Neural progenitor cell (in vitro differentiated cells): ENCODE data around the gene NFE2L2. TPM values are rescaled to one million over a fixed set of nuclear protein-coding genes. Genes with fewer than 3 reads are reported as not detected.
"Not testable (repeated sequence)": the region's sequence is repeated elsewhere in the genome, so short reads cannot be mapped to it uniquely, and the experiment has no call there.

Experiments
- DNase-seq: peaks from one replicate; pipeline ENCODE4 v3.0.0-alpha.2; 2016; ENCODE audit warnings: low spot score
- H2AFZ ChIP-seq: fragments of 200-600 bp; sonication (generic); replicated peaks from 2 replicates; pipeline ENCODE4 v1.6.1; 2016; ENCODE audit warnings: antibody characterized with exemption
- H3F3A ChIP-seq: fragments of 200-600 bp; sonication (generic); 2 replicates; pipeline ENCODE4 v1.6.1; 2016; ENCODE audit warnings: antibody characterized with exemption, low read depth
- H3K27ac ChIP-seq: fragments of 200-600 bp; sonication (generic); 2 replicates; pipeline ENCODE4 v1.5.1; 2016; ENCODE audit warnings: mild to moderate bottlenecking
- H3K27me3 ChIP-seq: fragments of 200-600 bp; sonication (generic); 2 replicates; pipeline ENCODE4 v1.6.1; 2016; ENCODE audit warnings: mild to moderate bottlenecking, moderate library complexity
- H3K36me3 ChIP-seq: fragments of 200-600 bp; sonication (generic); 2 replicates; pipeline ENCODE4 v1.5.1; 2016
- H3K4me1 ChIP-seq: fragments of 200-600 bp; sonication (generic); 2 replicates; pipeline ENCODE4 v1.6.1; 2016; ENCODE audit warnings: mixed run types
- H3K4me2 ChIP-seq: fragments of 200-600 bp; sonication (generic); 2 replicates; pipeline ENCODE4 v1.6.1; 2016
- H3K4me3 ChIP-seq: fragments of 200-600 bp; sonication (generic); 2 replicates; pipeline ENCODE4 v1.5.1; 2016
- H3K79me2 ChIP-seq: fragments of 200-600 bp; sonication (generic); 2 replicates; pipeline ENCODE4 v1.6.1; 2016; ENCODE audit warnings: low read depth
- H3K9ac ChIP-seq: fragments of 200-600 bp; sonication (generic); 2 replicates; pipeline ENCODE4 v1.6.1; 2016
- H3K9me3 ChIP-seq: fragments of 200-600 bp; sonication (generic); 2 replicates; pipeline ENCODE4 v1.5.1; 2016; ENCODE audit warnings: low read depth
- H4K20me1 ChIP-seq: fragments of 200-600 bp; sonication (generic); 2 replicates; pipeline ENCODE4 v1.6.1; 2016; ENCODE audit warnings: low read depth
- H3K27ac Mint-ChIP-seq: 3 replicates; pipeline ENCODE4 v1.8.0; 2021; ENCODE audit warnings: mixed read lengths
- H3K27me3 Mint-ChIP-seq: 2 replicates; pipeline ENCODE4 v1.8.0; 2022; ENCODE audit warnings: low read depth, mild to moderate bottlenecking, inconsistent platforms, moderate library complexity, mixed read lengths; ENCODE audit not compliant: insufficient read depth
- H3K36me3 Mint-ChIP-seq: 3 replicates; pipeline ENCODE4 v1.8.0; 2021; ENCODE audit warnings: mixed read lengths
- H3K4me1 Mint-ChIP-seq: 3 replicates; pipeline ENCODE4 v1.8.0; 2021; ENCODE audit warnings: mixed read lengths
- H3K4me3 Mint-ChIP-seq: 3 replicates; pipeline ENCODE4 v1.8.0; 2021; ENCODE audit warnings: mild to moderate bottlenecking, moderate library complexity, mixed read lengths
- H3K9me3 Mint-ChIP-seq: 3 replicates; pipeline ENCODE4 v1.8.0; 2020; ENCODE audit warnings: mixed read lengths
- CTCF ChIP-seq: fragments of 200-600 bp; sonication (generic); IDR thresholded peaks from 2 replicates; pipeline ENCODE4 v1.5.1; 2017; ENCODE audit warnings: antibody characterized with exemption, mild to moderate bottlenecking
- EZH2 ChIP-seq: fragments of 200-600 bp; sonication (generic); IDR thresholded peaks from 2 replicates; pipeline ENCODE4 v1.6.1; 2017; ENCODE audit warnings: antibody characterized with exemption, mild to moderate bottlenecking, moderate library complexity
- EZH2phosphoT487 ChIP-seq: fragments of 200-600 bp; sonication (generic); IDR thresholded peaks from 2 replicates; pipeline ENCODE4 v1.6.1; 2017; ENCODE audit warnings: antibody characterized with exemption
- total RNA-seq: library from RNA; depleted of rRNA; stranded (reverse); fragments of >200 nt; gene quantifications from 2 replicates; pipeline ENCODE4 v1.2.3, GENCODE V29; 2015; ENCODE audit warnings: low replicate concordance

NFE2L2 gene
- total RNA-seq, 1 donor from 2014 or later, result 17.7 TPM

DNA sequence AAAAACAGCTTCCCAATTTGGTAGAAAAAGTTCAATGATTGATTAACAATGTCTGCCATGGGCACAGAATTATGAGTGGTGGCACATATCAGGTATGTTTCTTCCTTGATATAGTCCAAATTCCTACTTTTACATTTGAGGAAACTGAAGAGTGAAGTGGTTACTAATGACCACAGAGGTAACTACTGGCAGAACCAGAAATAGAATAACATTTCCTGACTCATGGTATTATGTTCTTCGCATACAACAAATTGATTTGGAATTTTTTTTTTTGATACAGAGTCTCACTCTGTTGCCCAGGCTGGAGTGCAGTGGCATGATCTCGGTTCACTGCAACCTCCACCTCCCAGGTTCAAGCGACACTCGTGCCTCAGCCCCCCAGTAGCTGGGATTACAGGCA lies 6.0 kb upstream of the NFE2L2 start:
- peaks cover 8% of the 10 kb centered on the region for H3F3A ChIP-seq
- H3K4me2 ChIP-seq, result no peak overlapping the region
- H3K4me3 ChIP-seq, result no peak overlapping the region
- Mint-ChIP-seq H3K4me3 (no peak overlapping the region), H3K27me3 (no peaks in the 10 kb centered on the region), H3K27ac (no peak overlapping the region), H3K4me1 (peaks cover 10% of the 10 kb centered on the region), H3K9me3 (no peaks in the 10 kb centered on the region), H3K36me3 (no peaks in the 10 kb centered on the region)
- H3K9ac ChIP-seq, result no peak overlapping the region
- no peak for DNase-seq
- H3K4me1 ChIP-seq, result peaks cover 12% of the 10 kb centered on the region
- H3K27ac ChIP-seq, result no peak overlapping the region
- H2AFZ ChIP-seq, result no peak overlapping the region
- TF ChIP-seq EZH2phosphoT487, result no peak
- TF ChIP-seq CTCF, result no peak
- no peak for TF ChIP-seq EZH2
- H3K36me3 ChIP-seq, result no peaks in the 10 kb centered on the region
- H3K79me2 ChIP-seq, result no peaks in the 10 kb centered on the region
- H3K27me3 ChIP-seq, result no peaks in the 10 kb centered on the region
- no peaks in the 10 kb centered on the region for H3K9me3 ChIP-seq
- H4K20me1 ChIP-seq, result no peaks in the 10 kb centered on the region

GRCh38 chr2:177268901-177269300 lies 4.4 kb upstream of the NFE2L2 start:
- TF ChIP-seq EZH2phosphoT487 (no peak), CTCF (no peak), EZH2 (no peak)
- Histone ChIP-seq H3K27ac (no peak overlapping the region), H3K36me3 (no peaks in the 10 kb centered on the region), H3K9me3 (no peaks in the 10 kb centered on the region), H3K9ac (no peak overlapping the region), H3F3A (peaks cover 20% of the 10 kb centered on the region), H4K20me1 (no peaks in the 10 kb centered on the region), H3K4me3 (no peak overlapping the region), H3K4me1 (peaks cover 13% of the 10 kb centered on the region), H2AFZ (no peak overlapping the region), H3K79me2 (no peaks in the 10 kb centered on the region), H3K27me3 (no peaks in the 10 kb centered on the region), H3K4me2 (no peak overlapping the region)
- peaks cover 14% of the 10 kb centered on the region for H3K4me1 Mint-ChIP-seq
- no peak for DNase-seq
- no peaks in the 10 kb centered on the region for H3K36me3 Mint-ChIP-seq
- H3K27me3 Mint-ChIP-seq, result peaks cover 3% of the 10 kb centered on the region
- H3K27ac Mint-ChIP-seq, result no peak overlapping the region
- H3K9me3 Mint-ChIP-seq, result no peaks in the 10 kb centered on the region
- no peak overlapping the region for H3K4me3 Mint-ChIP-seq

DNA sequence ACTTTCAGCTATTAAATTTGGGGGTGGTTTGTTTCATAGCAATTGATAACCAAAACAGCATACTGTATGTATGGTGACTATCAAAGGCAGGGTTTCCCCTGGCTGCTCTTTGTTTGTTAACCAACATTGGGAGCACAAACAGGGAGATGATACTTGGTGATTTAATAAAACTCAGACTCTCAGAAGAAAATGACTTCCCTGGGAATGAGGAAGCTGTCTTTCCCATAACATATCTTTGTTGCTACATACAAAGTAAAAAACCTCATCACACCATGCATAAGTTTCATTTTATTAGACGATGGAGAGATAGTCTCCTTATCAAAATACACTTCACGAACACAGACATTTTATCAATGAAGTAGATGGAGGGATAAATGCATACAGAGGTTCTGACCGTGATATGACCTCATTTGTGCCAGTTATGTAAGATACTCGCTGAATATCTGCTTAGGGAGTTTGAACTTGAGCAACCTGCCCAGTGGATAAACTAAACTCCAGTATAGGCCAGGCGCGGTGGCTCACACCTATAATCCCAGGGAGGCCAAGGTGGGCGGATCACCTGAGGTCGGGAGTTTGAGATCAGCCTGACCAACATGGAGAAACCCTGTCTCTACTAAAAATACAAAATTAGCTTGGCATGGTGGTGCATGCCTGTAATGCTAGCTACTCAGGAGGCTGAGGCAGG lies 3.8 kb upstream of the NFE2L2 start:
- H3K27me3 Mint-ChIP-seq, result peaks cover 3% of the 10 kb centered on the region
- Histone ChIP-seq H4K20me1 (no peaks in the 10 kb centered on the region), H3K36me3 (no peaks in the 10 kb centered on the region), H2AFZ (no peak overlapping the region), H3K27me3 (no peaks in the 10 kb centered on the region), H3K9ac (no peak overlapping the region), H3K27ac (no peak overlapping the region), H3K4me3 (no peak overlapping the region), H3K4me1 (peaks cover 13% of the 10 kb centered on the region), H3K4me2 (no peak overlapping the region), H3K9me3 (no peaks in the 10 kb centered on the region), H3K79me2 (peaks cover under 1% of the 10 kb centered on the region), H3F3A (peaks cover 26% of the 10 kb centered on the region)
- no peak overlapping the region for H3K27ac Mint-ChIP-seq
- H3K4me1 Mint-ChIP-seq, result peaks cover 14% of the 10 kb centered on the region
- no peaks in the 10 kb centered on the region for H3K9me3 Mint-ChIP-seq
- H3K36me3 Mint-ChIP-seq, result no peaks in the 10 kb centered on the region
- DNase-seq, result no peak
- H3K4me3 Mint-ChIP-seq, result no peak overlapping the region
- TF ChIP-seq EZH2 (no peak), EZH2phosphoT487 (no peak), CTCF (no peak)

DNA sequence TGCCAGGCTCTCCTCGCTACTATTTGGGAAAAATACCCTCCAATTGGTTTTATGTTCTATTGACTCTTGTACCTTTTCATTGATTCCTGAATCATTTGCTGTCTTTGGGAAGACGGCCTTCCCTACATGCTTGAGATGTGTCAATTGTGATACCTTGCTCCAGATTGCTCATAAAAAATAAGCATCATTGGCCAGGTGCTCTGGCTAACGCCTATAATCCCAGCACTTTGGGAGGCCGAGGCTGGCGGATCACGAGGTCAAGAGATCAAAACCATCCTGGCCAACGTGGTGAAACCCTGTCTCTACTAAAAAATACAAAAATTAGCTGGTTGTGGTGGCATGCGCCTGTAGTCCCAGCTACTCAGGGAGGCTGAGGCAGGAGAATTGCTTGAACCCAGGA lies 2.4 kb upstream of the NFE2L2 start:
- not testable (repeated sequence) for DNase-seq, H3K4me3 Mint-ChIP-seq, H3K9ac ChIP-seq, H3K36me3 ChIP-seq, H3K27ac ChIP-seq, H3K4me3 ChIP-seq, H3K36me3 Mint-ChIP-seq, H2AFZ ChIP-seq, H3K27me3 ChIP-seq, H4K20me1 ChIP-seq, H3K4me2 ChIP-seq, H3K27me3 Mint-ChIP-seq, H3K27ac Mint-ChIP-seq, H3K9me3 Mint-ChIP-seq, H3K9me3 ChIP-seq
- Histone ChIP-seq H3K79me2 (peaks cover 14% of the 10 kb centered on the region), H3F3A (peaks cover 32% of the 10 kb centered on the region), H3K4me1 (peaks cover 22% of the 10 kb centered on the region)
- H3K4me1 Mint-ChIP-seq, result peaks cover 22% of the 10 kb centered on the region
